Smooth muscle cell (in vitro differentiated cells): ENCODE measurements around the gene LITAF. TPM values are rescaled to one million over a fixed set of nuclear protein-coding genes. Genes with fewer than 3 reads are reported as not detected.

Source experiments
- DNase-seq: peaks from one replicate; lab custom pipeline; 2025; ENCODE audit not compliant: unreplicated experiment; lab: John Stamatoyannopoulos, UW
- H2AFZ ChIP-seq: fragments of 200-600 bp; sonication (generic); 2 replicates; pipeline ENCODE4 v1.6.0; 2016; ENCODE audit warnings: antibody characterized with exemption, low read depth, mild to moderate bottlenecking
- H3F3A ChIP-seq: fragments of 200-600 bp; sonication (generic); 2 replicates; pipeline ENCODE4 v1.6.0; 2017; ENCODE audit warnings: antibody characterized with exemption, low read depth
- H3K27ac ChIP-seq: fragments of 200-600 bp; sonication (generic); 2 replicates; pipeline ENCODE4 v1.5.1; 2016; ENCODE audit warnings: low read depth, mild to moderate bottlenecking
- H3K27me3 ChIP-seq: fragments of 200-600 bp; sonication (generic); 2 replicates; pipeline ENCODE4 v1.6.1; 2016; ENCODE audit warnings: low read depth, mild to moderate bottlenecking
- H3K36me3 ChIP-seq: fragments of 200-600 bp; sonication (generic); 2 replicates; pipeline ENCODE4 v1.5.1; 2016; ENCODE audit warnings: low read depth
- H3K4me1 ChIP-seq: fragments of 200-600 bp; sonication (generic); 2 replicates; pipeline ENCODE4 v1.5.1; 2016; ENCODE audit warnings: low read depth
- H3K4me2 ChIP-seq: fragments of 200-600 bp; sonication (generic); 2 replicates; pipeline ENCODE4 v1.6.0; 2016; ENCODE audit warnings: mild to moderate bottlenecking
- H3K4me3 ChIP-seq: fragments of 200-600 bp; sonication (generic); 2 replicates; pipeline ENCODE4 v1.5.1; 2016; ENCODE audit warnings: mild to moderate bottlenecking
- H3K79me2 ChIP-seq: fragments of 200-600 bp; sonication (generic); 2 replicates; pipeline ENCODE4 v1.6.0; 2016; ENCODE audit warnings: low read depth, mild to moderate bottlenecking
- H3K9ac ChIP-seq: fragments of 200-600 bp; sonication (generic); 2 replicates; pipeline ENCODE4 v1.6.0; 2016; ENCODE audit warnings: low read depth
- H3K9me3 ChIP-seq: fragments of 200-600 bp; sonication (generic); replicated peaks from 2 replicates; pipeline ENCODE4 v1.5.1; 2016; ENCODE audit warnings: low read depth
- H4K20me1 ChIP-seq: fragments of 200-600 bp; sonication (generic); 2 replicates; pipeline ENCODE4 v1.6.0; 2016; ENCODE audit warnings: low read depth
- CTCF ChIP-seq: fragments of 200-600 bp; sonication (generic); IDR thresholded peaks from 2 replicates; pipeline ENCODE4 v1.5.1; 2017; ENCODE audit warnings: borderline replicate concordance, mild to moderate bottlenecking, antibody characterized with exemption; ENCODE audit not compliant: insufficient read depth, poor library complexity, severe bottlenecking
- WGBS: methylation state at CpG from one replicate; pipeline ENCODE4 v1.1.7; 2016; ENCODE audit warnings: low lambda C conversion rate; 5-methylcytosine and 5-hydroxymethylcytosine counted together
- polyA plus RNA-seq: library from polyadenylated mRNA; unstranded; fragments of >200 nt; fragmentation: Nextera tagmentation; extraction: Ambion mirVana; gene quantifications from 2 replicates; pipeline ENCODE4 v1.2.1, GENCODE V29; 2016
- total RNA-seq: library from RNA; depleted of rRNA; stranded (reverse); fragments of >200 nt; gene quantifications from 2 replicates; pipeline ENCODE4 v1.2.3, GENCODE V29; 2014

Gene LITAF
- total and polyA plus RNA-seq, 2 experiments from 2014 or later: 40.4 to 72.6 TPM

- no peaks in the 10 kb centered on the region for H3F3A ChIP-seq
- 90% methylated on average over 11 of the region's 11 CpGs for WGBS
- H3K4me3 ChIP-seq: no peak overlapping the region
- H3K9ac ChIP-seq: no peak overlapping the region
- H3K4me2 ChIP-seq: no peak overlapping the region
- no peak overlapping the region for H3K27ac ChIP-seq
- no peaks in the 10 kb centered on the region for H3K36me3 ChIP-seq
- H3K9me3 ChIP-seq: no peaks in the 10 kb centered on the region
- no peaks in the 10 kb centered on the region for H4K20me1 ChIP-seq
- TF ChIP-seq CTCF: no peak
- DNase-seq: no peak
- H2AFZ ChIP-seq: no peak overlapping the region
- no peaks in the 10 kb centered on the region for H3K4me1 ChIP-seq
- H3K27me3 ChIP-seq: peaks cover 18% of the 10 kb centered on the region
- no peaks in the 10 kb centered on the region for H3K79me2 ChIP-seq
Measured at GRCh38 chr16:11528053-11528452, 58.7 kb downstream of the LITAF start.

- H3K4me1 ChIP-seq: no peaks in the 10 kb centered on the region
- H3K9ac ChIP-seq: no peak overlapping the region
- 58% methylated on average over 18 of the region's 18 CpGs for WGBS
- H3K4me2 ChIP-seq: no peak overlapping the region
- H2AFZ ChIP-seq: no peak overlapping the region
- no peak for DNase-seq
- no peaks in the 10 kb centered on the region for H3K79me2 ChIP-seq
- no peaks in the 10 kb centered on the region for H3F3A ChIP-seq
- H3K9me3 ChIP-seq: no peaks in the 10 kb centered on the region
- H3K36me3 ChIP-seq: no peaks in the 10 kb centered on the region
- no peak overlapping the region for H3K4me3 ChIP-seq
- H4K20me1 ChIP-seq: no peaks in the 10 kb centered on the region
- no peak for TF ChIP-seq CTCF
- peaks cover 18% of the 10 kb centered on the region for H3K27me3 ChIP-seq
- no peak overlapping the region for H3K27ac ChIP-seq
Measured at GRCh38 chr16:11526655-11527350, 59.9 kb downstream of the LITAF start.

GRCh38 chr16:11524098-11524760 is 62.5 kb downstream of the LITAF start:
- no peak overlapping the region for H2AFZ ChIP-seq
- no peaks in the 10 kb centered on the region for H3K9me3 ChIP-seq
- no peak overlapping the region for H3K27ac ChIP-seq
- no peak for DNase-seq
- no peak overlapping the region for H3K9ac ChIP-seq
- no peaks in the 10 kb centered on the region for H3K4me1 ChIP-seq
- no peaks in the 10 kb centered on the region for H3F3A ChIP-seq
- no peaks in the 10 kb centered on the region for H3K36me3 ChIP-seq
- no peak overlapping the region for H3K4me3 ChIP-seq
- H3K27me3 ChIP-seq: peaks cover 18% of the 10 kb centered on the region
- no peaks in the 10 kb centered on the region for H3K79me2 ChIP-seq
- no peak for TF ChIP-seq CTCF
- H4K20me1 ChIP-seq: no peaks in the 10 kb centered on the region
- H3K4me2 ChIP-seq: no peak overlapping the region
- 78% methylated on average over 4 of the region's 6 CpGs for WGBS
